ENCODE data around the gene MAGI1.
"Not testable (repeated sequence)": the region's sequence is repeated elsewhere in the genome, so short reads cannot be mapped to it uniquely, and the experiment has no call there.

Gene MAGI1

GRCh38 chr3:65632414-65632813, 406.3 kb downstream of the MAGI1 start:
- no peak for DNase-seq (ENCODE audit: low read depth, low spot score)

- no peak for DNase-seq (ENCODE audit: low read depth, low spot score)
These were observed 409.7 kb downstream of the MAGI1 start for GRCh38 chr3:65628978-65629377.

- no peak for DNase-seq (ENCODE audit: low read depth, low spot score)
These were observed 411.7 kb downstream of the MAGI1 start for GRCh38 chr3:65627062-65627461.

DNA sequence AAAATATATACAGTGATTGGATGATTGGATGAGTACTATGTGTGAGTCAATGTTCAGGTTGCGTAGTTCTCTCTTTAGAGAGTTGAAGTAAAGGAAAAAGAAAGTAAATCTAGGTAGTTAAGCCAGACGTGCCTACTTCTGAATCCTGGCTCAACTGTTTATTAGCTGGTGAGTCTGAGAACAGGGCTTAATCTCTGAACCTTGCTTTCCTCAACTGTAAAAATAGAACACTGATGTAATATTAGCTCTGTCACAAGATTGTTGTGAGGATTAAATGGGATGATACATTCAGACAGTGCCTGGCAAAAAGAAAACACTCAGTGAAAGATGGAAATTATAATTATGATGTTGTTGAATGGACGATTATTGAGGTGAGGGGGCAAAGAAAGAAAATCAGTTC, 413.4 kb downstream of the MAGI1 start:
- DNase-seq (ENCODE audit: low read depth, low spot score), result no peak

GRCh38 chr3:65623362-65623761, 415.4 kb downstream of the MAGI1 start:
- DNase-seq (ENCODE audit: low read depth, low spot score), result no peak

DNA sequence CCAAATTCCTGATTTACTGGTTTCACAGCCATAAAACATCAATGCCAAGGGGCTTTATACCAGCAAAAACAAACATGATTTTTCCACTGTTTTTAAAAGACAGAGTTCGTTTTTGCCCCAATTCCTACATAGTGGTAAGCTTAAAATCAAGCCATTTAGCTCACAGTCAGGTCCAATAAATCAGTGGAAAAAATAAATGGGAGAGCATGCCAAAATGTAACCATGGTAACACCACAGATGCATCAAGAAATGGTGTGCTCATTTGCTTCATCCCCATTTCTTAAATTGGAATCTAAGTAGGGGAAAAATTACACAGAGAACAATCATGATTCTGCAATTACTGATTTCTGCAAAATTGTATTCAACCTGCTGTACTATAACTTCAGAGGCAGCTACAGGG, 418.8 kb downstream of the MAGI1 start:
- peak; percentile 20 for DNase-seq (ENCODE audit: low read depth, low spot score)

DNA sequence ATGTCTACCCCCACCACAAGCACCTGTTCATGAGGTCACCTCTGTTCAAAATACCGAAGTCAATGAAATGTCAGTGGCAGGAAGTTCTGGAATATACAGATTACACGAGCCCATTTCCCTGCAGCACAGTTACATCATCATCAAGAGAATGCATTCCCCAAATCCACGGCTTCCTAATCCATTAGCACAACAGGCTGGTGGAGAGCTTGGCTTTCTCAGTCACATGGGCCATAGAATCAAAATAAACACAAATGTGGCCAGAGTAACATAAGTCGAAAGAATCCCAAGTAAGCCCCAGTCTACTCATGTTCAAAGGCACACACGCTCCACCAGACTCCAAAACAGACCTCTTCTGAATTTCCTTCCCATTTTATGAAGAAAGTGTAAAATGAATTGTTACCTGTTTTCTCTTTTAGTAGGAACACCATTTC, 419.3 kb downstream of the MAGI1 start:
- DNase-seq (ENCODE audit: low read depth, low spot score), result peak; percentile 58

DNA sequence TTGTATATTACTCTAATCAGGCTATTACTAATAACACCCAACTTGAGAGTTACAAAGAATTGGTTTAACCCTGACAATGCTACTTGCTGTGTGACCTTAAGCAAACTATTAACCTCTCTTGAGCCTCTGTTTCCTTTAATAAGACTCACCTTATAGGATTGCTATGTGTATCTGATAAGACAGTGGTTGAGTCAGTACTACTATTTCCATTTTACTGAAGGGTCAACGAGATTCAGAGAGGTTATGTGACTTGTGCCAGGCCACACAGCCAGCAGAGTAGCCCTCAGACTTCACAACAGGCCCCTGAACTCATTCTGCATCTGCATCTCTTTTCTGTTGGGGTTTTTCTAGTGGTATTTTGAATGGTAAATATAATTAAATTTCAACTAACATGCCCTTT, 420.1 kb downstream of the MAGI1 start:
- no peak for DNase-seq (ENCODE audit: low read depth, low spot score)

DNA sequence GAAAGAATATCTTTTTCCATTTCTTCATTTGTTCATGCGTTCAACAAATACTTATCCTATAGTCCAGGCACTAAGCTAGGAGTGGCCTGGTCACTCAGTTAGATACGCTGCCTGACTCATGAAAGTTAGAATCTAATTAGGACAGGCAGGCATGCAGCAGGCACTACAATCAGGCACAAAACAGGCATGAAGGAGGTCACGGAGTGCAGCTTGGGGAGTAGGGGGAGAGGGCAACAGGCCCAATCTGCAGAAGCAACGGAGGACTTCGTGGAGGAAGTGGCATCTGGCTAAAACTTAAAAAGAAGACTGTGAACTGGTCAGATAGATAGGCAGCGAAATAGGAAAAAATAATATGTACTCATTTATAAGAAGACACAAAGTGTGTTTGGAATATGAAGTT, 420.9 kb downstream of the MAGI1 start:
- DNase-seq (ENCODE audit: low read depth, low spot score), result no peak

GRCh38 chr3:65617209-65617608, 421.5 kb downstream of the MAGI1 start:
- DNase-seq (ENCODE audit: low read depth, low spot score), result no peak

- DNase-seq (ENCODE audit: low read depth, low spot score), result no peak
These were observed 422.2 kb downstream of the MAGI1 start for GRCh38 chr3:65616563-65616962.

DNA sequence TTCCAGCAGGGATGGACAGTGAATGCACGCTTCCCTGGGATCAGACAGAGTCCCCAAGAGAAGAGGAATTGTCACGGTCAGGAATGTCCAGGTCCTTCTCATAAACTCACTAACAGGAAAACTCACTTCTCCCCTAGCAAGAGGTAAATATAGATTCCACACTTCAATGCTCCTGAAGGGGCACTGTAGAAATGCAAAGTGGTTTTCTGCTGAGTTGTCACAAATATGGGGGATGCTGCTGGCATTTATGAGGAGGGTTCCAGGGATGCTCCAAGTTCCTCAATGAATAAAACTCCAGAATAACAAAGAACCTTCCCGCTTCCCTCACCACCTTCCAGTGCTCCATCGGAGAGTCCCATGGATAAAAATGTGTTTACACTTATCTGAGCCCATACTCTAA, 423.4 kb downstream of the MAGI1 start:
- no peak for DNase-seq (ENCODE audit: low read depth, low spot score)

DNA sequence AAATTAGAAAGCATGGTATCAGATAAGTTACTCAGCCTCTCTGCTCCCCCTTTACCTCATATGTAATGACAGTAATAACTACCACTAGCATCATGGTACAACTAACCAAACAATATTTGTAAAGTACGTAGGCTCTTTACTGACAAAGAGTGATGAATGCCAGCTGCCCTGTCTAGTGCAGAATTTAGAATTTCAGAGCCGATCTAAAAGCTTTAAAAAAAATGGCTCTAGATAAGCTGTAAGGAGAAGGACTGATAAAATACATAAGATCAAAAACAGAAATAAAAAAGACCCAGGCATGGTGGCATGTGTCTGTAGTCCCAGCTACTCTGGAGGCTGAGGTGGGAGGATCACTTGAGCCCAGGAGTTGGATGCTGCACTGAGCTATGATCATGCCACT, 424.1 kb downstream of the MAGI1 start:
- no peak for DNase-seq (ENCODE audit: low read depth, low spot score)

GRCh38 chr3:65607965-65608460, 430.7 kb downstream of the MAGI1 start:
- DNase-seq (ENCODE audit: low read depth, low spot score), result not testable (repeated sequence)

DNA sequence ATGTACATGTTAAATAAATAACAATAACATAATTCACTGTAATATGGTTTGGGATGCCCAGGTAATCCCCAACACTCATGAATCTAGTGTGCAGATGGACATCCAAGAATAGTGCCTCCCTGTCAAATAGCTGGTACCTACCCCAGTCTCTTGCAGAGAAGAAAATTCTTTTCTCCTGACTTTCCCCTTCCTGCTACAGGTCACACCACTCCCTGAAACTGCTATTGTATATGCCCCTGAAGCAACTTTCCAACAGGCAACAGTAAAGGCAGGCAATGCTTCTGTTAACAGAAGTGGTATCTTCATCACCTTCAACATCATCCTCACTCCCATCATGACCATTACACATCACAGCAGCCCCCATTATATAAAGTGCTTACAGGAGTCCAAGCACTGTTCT, 431.6 kb downstream of the MAGI1 start:
- no peak for DNase-seq (ENCODE audit: low read depth, low spot score)

- no peak for DNase-seq (ENCODE audit: low read depth, low spot score)
These were observed 432.8 kb downstream of the MAGI1 start for GRCh38 chr3:65605876-65606432.

DNA sequence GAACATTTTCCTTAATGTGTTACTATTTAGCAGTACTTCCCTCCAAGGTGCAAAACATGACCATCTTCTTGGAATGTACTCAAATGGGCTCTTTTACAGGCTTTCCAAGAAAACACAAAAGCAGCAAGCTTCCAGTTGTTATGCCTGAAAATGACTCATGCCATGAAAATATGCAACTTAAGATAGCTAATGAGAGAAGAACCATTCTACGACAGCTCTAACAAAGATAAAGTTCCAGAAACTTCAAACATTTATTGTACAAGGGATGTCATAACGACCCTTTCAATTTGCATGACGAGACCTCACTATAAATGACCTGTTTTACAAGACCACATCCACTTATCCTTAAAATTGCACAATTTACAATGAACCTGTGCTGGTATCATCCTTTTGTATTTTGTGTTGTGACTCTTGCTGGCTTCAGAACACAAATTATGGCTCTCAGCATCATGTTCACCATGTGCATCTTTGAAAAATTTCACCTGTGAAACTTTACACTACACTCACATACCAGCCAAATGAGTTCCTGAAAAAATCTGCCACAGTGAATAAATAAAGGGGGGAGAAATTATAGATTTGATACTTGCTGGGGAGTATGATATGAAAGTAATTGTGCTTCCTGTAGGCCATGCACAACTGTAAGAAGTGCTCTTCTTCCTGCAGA, 433.7 kb downstream of the MAGI1 start:
- peak; percentile 65 for DNase-seq (ENCODE audit: low read depth, low spot score)

GRCh38 chr3:65603631-65604030, 435.1 kb downstream of the MAGI1 start:
- no peak for DNase-seq (ENCODE audit: low read depth, low spot score)

- no peak for DNase-seq (ENCODE audit: low read depth, low spot score)
These were observed 437.8 kb downstream of the MAGI1 start for GRCh38 chr3:65600888-65601287.

DNA sequence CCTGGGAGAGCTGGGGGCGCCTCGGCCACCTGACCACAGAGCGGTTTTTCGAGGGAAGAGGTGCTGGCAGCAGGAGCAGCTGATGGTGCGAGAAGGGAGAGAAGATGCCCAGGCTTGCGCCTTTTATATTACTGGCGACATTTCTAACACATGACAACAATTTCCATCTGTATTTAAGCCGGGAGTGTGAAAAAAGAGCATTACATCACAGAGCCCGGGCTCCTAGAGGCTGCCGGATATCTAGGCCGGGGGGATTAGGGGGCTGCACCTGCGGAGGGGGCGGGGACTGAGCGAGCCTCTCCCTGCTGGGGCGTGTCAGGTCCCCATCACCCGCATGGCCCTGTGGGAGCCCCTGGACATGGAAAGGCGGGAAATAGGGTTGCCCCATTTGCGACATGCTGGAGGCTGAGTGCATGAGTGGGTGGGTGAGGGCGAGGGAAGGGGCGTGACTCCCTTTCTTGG, 440.7 kb downstream of the MAGI1 start:
- no peak for DNase-seq (ENCODE audit: low read depth, low spot score)

DNA sequence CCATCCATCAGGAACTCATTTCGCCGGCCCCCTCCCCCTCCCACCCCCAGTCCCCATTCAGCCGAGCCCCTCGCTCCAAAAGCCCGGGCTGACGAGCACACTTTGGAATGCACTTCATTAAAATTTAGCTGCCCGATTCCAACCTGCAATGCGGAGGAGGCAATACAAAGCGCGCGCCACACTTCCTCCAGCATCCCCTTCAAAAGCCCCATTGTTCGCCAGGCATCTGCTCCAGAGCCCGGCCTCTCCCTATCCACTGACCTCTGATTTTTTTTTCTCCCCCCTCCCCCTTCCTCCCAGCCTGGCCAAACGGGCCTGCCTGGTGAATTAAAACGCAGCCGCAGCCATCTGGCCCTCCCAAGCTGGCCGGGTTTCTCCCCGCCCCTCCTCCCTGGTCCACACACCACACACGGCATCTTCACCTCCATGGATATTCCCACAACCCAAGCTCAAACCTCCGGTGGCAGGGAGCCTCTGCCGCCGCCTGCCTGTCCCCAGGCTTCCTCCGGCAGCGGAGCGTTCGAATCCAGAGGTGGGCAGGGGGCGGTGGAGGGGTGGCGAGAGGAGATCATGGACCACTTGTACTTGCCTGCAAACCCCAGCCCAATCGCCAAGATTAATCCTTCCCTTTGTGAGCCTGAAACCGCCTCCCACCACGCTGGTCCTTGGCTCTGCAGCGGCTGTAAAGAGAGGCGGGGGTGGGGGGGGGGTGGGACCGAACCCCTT, 441.3 kb downstream of the MAGI1 start:
- peak; percentile 82 for DNase-seq (ENCODE audit: low read depth, low spot score)

DNA sequence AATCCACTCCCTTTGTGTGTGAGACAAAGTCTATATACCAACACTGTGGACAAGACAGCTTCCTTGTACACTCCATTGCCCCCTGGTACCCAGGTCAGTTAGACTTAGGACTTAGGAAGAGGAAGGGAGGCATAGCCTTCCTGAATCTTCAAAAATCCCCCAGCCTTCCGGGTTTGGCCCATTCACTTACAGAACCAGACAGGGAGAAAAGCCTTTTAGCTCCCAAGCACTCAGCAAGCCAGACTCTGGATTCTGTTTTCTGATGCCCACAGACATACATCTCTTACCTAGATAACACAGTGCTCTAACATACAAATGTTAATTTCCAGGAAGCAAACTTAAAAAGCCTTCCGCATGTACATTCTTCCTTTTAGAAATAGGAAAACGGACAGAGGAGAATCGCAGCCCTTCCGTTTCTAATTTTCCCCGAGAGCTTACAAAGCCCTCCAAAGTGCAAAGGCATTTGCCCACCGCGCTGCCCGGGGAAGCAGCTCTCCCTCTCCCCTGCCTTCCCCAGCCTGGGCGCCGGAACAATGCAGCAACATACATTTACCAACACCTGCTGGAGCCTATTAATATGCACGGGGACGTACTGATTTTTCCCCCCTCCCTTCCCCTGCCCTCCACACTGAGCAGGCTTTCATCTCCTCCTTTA, 442.0 kb downstream of the MAGI1 start:
- peak; percentile 44 for DNase-seq (ENCODE audit: low read depth, low spot score)

- DNase-seq (ENCODE audit: low read depth, low spot score), result no peak
These were observed 442.8 kb downstream of the MAGI1 start for GRCh38 chr3:65596029-65596300.

All from astrocyte of the hippocampus (primary cell).